Adipocyte (in vitro differentiated cells): ENCODE results near the gene LOXHD1.
A peak's percentile ranks its signal among the peaks of the same experiment; 100 is the strongest.

ENCODE experiments used
- DNase-seq: peaks from one replicate; pipeline ENCODE4 v3.0.0-alpha.2; 2015; ENCODE audit warnings: low read depth
- H3K27me3 ChIP-seq: replicated peaks from 2 replicates; pipeline ENCODE4 v1.7.0; 2013; ENCODE audit warnings: mild to moderate bottlenecking, low read length, moderate library complexity; ENCODE audit not compliant: control insufficient read depth, insufficient read depth
- H3K36me3 ChIP-seq: 2 replicates; pipeline ENCODE4 v1.7.0; 2013; ENCODE audit warnings: low read length, mild to moderate bottlenecking, moderate library complexity; ENCODE audit not compliant: control insufficient read depth, insufficient read depth, severe bottlenecking
- H3K4me1 ChIP-seq: 2 replicates; pipeline ENCODE4 v1.7.0; 2013; ENCODE audit warnings: mild to moderate bottlenecking, low read length, moderate library complexity; ENCODE audit not compliant: control insufficient read depth, insufficient read depth
- H3K4me3 ChIP-seq: 2 replicates; pipeline ENCODE4 v1.7.0; 2013; ENCODE audit warnings: mild to moderate bottlenecking, low read length, moderate library complexity
- H3K9ac ChIP-seq: 2 replicates; pipeline ENCODE4 v1.7.0; 2013; ENCODE audit warnings: mild to moderate bottlenecking, low read length, moderate library complexity
- H3K9me3 ChIP-seq: 2 replicates; pipeline ENCODE4 v1.7.0; 2013; ENCODE audit warnings: mild to moderate bottlenecking, low read length, moderate library complexity; ENCODE audit not compliant: control insufficient read depth

Gene LOXHD1

GRCh38 chr18:46556590-46557206 is 100.3 kb downstream of the LOXHD1 start:
- Histone ChIP-seq H3K36me3 (no peaks in the 10 kb centered on the region), H3K4me1 (no peaks in the 10 kb centered on the region), H3K9me3 (no peaks in the 10 kb centered on the region), H3K27me3 (no peaks in the 10 kb centered on the region), H3K4me3 (no peak overlapping the region), H3K9ac (no peak overlapping the region)
- DNase-seq = no peak

GRCh38 chr18:46555724-46556123 is 101.3 kb downstream of the LOXHD1 start:
- no peaks in the 10 kb centered on the region for H3K4me1 ChIP-seq
- no peaks in the 10 kb centered on the region for H3K27me3 ChIP-seq
- no peak overlapping the region for H3K9ac ChIP-seq
- DNase-seq = no peak
- H3K9me3 ChIP-seq = no peaks in the 10 kb centered on the region
- H3K4me3 ChIP-seq = no peak overlapping the region
- H3K36me3 ChIP-seq = no peaks in the 10 kb centered on the region

- no peak for DNase-seq
- no peaks in the 10 kb centered on the region for H3K36me3 ChIP-seq
- no peaks in the 10 kb centered on the region for H3K9me3 ChIP-seq
- no peak overlapping the region for H3K9ac ChIP-seq
- H3K4me1 ChIP-seq = no peaks in the 10 kb centered on the region
- H3K4me3 ChIP-seq = no peak overlapping the region
- H3K27me3 ChIP-seq = no peaks in the 10 kb centered on the region
These were observed 101.8 kb downstream of the LOXHD1 start for GRCh38 chr18:46555213-46555612.

- Histone ChIP-seq H3K36me3 (no peaks in the 10 kb centered on the region), H3K9me3 (no peaks in the 10 kb centered on the region), H3K4me3 (no peak overlapping the region), H3K27me3 (no peaks in the 10 kb centered on the region), H3K4me1 (no peaks in the 10 kb centered on the region), H3K9ac (no peak overlapping the region)
- no peak for DNase-seq
These were observed 102.5 kb downstream of the LOXHD1 start for GRCh38 chr18:46554406-46555080.

GRCh38 chr18:46550609-46551008 is 106.4 kb downstream of the LOXHD1 start:
- DNase-seq = no peak
- Histone ChIP-seq H3K36me3 (no peaks in the 10 kb centered on the region), H3K27me3 (no peaks in the 10 kb centered on the region), H3K9me3 (no peaks in the 10 kb centered on the region), H3K4me1 (peaks cover 4% of the 10 kb centered on the region), H3K9ac (no peak overlapping the region), H3K4me3 (no peak overlapping the region)

- Histone ChIP-seq H3K4me3 (no peak overlapping the region), H3K27me3 (no peaks in the 10 kb centered on the region), H3K9me3 (no peaks in the 10 kb centered on the region), H3K9ac (no peak overlapping the region), H3K4me1 (peaks cover 4% of the 10 kb centered on the region), H3K36me3 (no peaks in the 10 kb centered on the region)
- no peak for DNase-seq
These were observed 109.5 kb downstream of the LOXHD1 start for GRCh38 chr18:46547520-46547919.

GRCh38 chr18:46546111-46546640 is 110.8 kb downstream of the LOXHD1 start:
- no peak for DNase-seq
- H3K4me3 ChIP-seq = no peak overlapping the region

GRCh38 chr18:46542545-46542944 is 114.5 kb downstream of the LOXHD1 start:
- H3K9ac ChIP-seq = no peak overlapping the region
- no peak overlapping the region for H3K4me3 ChIP-seq
- no peaks in the 10 kb centered on the region for H3K36me3 ChIP-seq
- DNase-seq = peak; percentile 21
- no peaks in the 10 kb centered on the region for H3K4me1 ChIP-seq
- no peaks in the 10 kb centered on the region for H3K27me3 ChIP-seq
- H3K9me3 ChIP-seq = no peaks in the 10 kb centered on the region

More at GRCh38 chr18:46546111-46546640, 110.8 kb downstream of the LOXHD1 start:
- H3K27me3 ChIP-seq = no peaks in the 10 kb centered on the region
- no peak overlapping the region for H3K9ac ChIP-seq
- H3K9me3 ChIP-seq = no peaks in the 10 kb centered on the region
- H3K36me3 ChIP-seq = no peaks in the 10 kb centered on the region
- H3K4me1 ChIP-seq = peaks cover 4% of the 10 kb centered on the region

GRCh38 chr18:46541626-46542189 is 115.3 kb downstream of the LOXHD1 start:
- no peaks in the 10 kb centered on the region for H3K36me3 ChIP-seq
- H3K27me3 ChIP-seq = no peaks in the 10 kb centered on the region
- no peak overlapping the region for H3K4me3 ChIP-seq
- H3K9ac ChIP-seq = no peak overlapping the region
- no peak for DNase-seq
- no peaks in the 10 kb centered on the region for H3K4me1 ChIP-seq
- H3K9me3 ChIP-seq = no peaks in the 10 kb centered on the region

GRCh38 chr18:46538376-46538775 is 118.6 kb downstream of the LOXHD1 start:
- H3K4me1 ChIP-seq = no peaks in the 10 kb centered on the region
- no peaks in the 10 kb centered on the region for H3K36me3 ChIP-seq
- no peak overlapping the region for H3K4me3 ChIP-seq
- no peaks in the 10 kb centered on the region for H3K27me3 ChIP-seq
- no peaks in the 10 kb centered on the region for H3K9me3 ChIP-seq
- DNase-seq = no peak
- no peak overlapping the region for H3K9ac ChIP-seq

- H3K27me3 ChIP-seq = no peaks in the 10 kb centered on the region
- no peaks in the 10 kb centered on the region for H3K9me3 ChIP-seq
- no peaks in the 10 kb centered on the region for H3K4me1 ChIP-seq
- no peak for DNase-seq
- no peaks in the 10 kb centered on the region for H3K36me3 ChIP-seq
- no peak overlapping the region for H3K4me3 ChIP-seq
- no peak overlapping the region for H3K9ac ChIP-seq
These were observed 120.7 kb downstream of the LOXHD1 start for GRCh38 chr18:46536215-46536874.
